ENCODE measurements around the gene SLC7A6.

The SLC7A6 gene

GRCh38 chr16:68237243-68238028, 26.9 kb upstream of the SLC7A6 start:
- H3K9ac ChIP-seq (ENCODE audit: insufficient read length), result peak overlapping the region; percentile 63
- DNase-seq (ENCODE audit: low read depth, low spot score), result peak; percentile 50
- no peaks in the 10 kb centered on the region for H3K9me3 ChIP-seq (ENCODE audit: low read depth, low read length)
- no peaks in the 10 kb centered on the region for H3K36me3 ChIP-seq (ENCODE audit: insufficient read depth, low read length)
- peak overlapping the region; percentile 74 for H3K4me3 ChIP-seq
- peak overlapping the region; percentile 83 for H3K27ac ChIP-seq
- peak; percentile 91 for TF ChIP-seq POLR2AphosphoS5 (IDR thresholded peaks at IDR 0.05; ENCODE audit: borderline replicate concordance, low read depth, low read length)
- TF ChIP-seq FOXP2 (optimal IDR thresholded peaks at IDR 0.05; ENCODE audit: control extremely low read depth, extremely low read length, insufficient read depth), result no peak
- no peak for TF ChIP-seq EZH2 (IDR thresholded peaks at IDR 0.05)

- Histone ChIP-seq H3K9ac (ENCODE audit: insufficient read length) (peak overlapping the region; percentile 55), H3K27ac (peak overlapping the region; percentile 77), H3K9me3 (ENCODE audit: low read depth, low read length) (no peaks in the 10 kb centered on the region), H3K4me3 (peak overlapping the region; percentile 74), H3K36me3 (ENCODE audit: insufficient read depth, low read length) (no peaks in the 10 kb centered on the region)
- TF ChIP-seq FOXP2 (optimal IDR thresholded peaks at IDR 0.05; ENCODE audit: control extremely low read depth, extremely low read length, insufficient read depth) (no peak), POLR2AphosphoS5 (IDR thresholded peaks at IDR 0.05; ENCODE audit: borderline replicate concordance, low read depth, low read length) (no peak), EZH2 (IDR thresholded peaks at IDR 0.05) (no peak)
- DNase-seq (ENCODE audit: low read depth, low spot score), result no peak
Observed at GRCh38 chr16:68238029-68238345, 26.3 kb upstream of the SLC7A6 start.

- no peak for TF ChIP-seq EZH2 (IDR thresholded peaks at IDR 0.05)
- no peak for TF ChIP-seq FOXP2 (optimal IDR thresholded peaks at IDR 0.05; ENCODE audit: control extremely low read depth, extremely low read length, insufficient read depth)
- TF ChIP-seq POLR2AphosphoS5 (IDR thresholded peaks at IDR 0.05; ENCODE audit: borderline replicate concordance, low read depth, low read length), result no peak
- Histone ChIP-seq H3K4me3 (no peak overlapping the region), H3K27ac (no peak overlapping the region), H3K36me3 (ENCODE audit: insufficient read depth, low read length) (no peaks in the 10 kb centered on the region), H3K9me3 (ENCODE audit: low read depth, low read length) (no peaks in the 10 kb centered on the region), H3K9ac (ENCODE audit: insufficient read length) (no peak overlapping the region)
- DNase-seq (ENCODE audit: low read depth, low spot score), result no peak
Observed at GRCh38 chr16:68242085-68242484, 22.2 kb upstream of the SLC7A6 start.

GRCh38 chr16:68242926-68243858, 21.1 kb upstream of the SLC7A6 start:
- Histone ChIP-seq H3K4me3 (no peak overlapping the region), H3K9me3 (ENCODE audit: low read depth, low read length) (no peaks in the 10 kb centered on the region), H3K9ac (ENCODE audit: insufficient read length) (no peak overlapping the region), H3K36me3 (ENCODE audit: insufficient read depth, low read length) (no peaks in the 10 kb centered on the region), H3K27ac (no peak overlapping the region)
- DNase-seq (ENCODE audit: low read depth, low spot score), result no peak
- TF ChIP-seq POLR2AphosphoS5 (IDR thresholded peaks at IDR 0.05; ENCODE audit: borderline replicate concordance, low read depth, low read length), result no peak
- TF ChIP-seq FOXP2 (optimal IDR thresholded peaks at IDR 0.05; ENCODE audit: control extremely low read depth, extremely low read length, insufficient read depth), result no peak
- TF ChIP-seq EZH2 (IDR thresholded peaks at IDR 0.05), result no peak

- Histone ChIP-seq H3K9me3 (ENCODE audit: low read depth, low read length) (no peaks in the 10 kb centered on the region), H3K9ac (ENCODE audit: insufficient read length) (peak overlapping the region; percentile 64), H3K4me3 (peak overlapping the region; percentile 82), H3K36me3 (ENCODE audit: insufficient read depth, low read length) (no peaks in the 10 kb centered on the region), H3K27ac (no peak overlapping the region)
- DNase-seq (ENCODE audit: low read depth, low spot score), result no peak
- TF ChIP-seq FOXP2 (optimal IDR thresholded peaks at IDR 0.05; ENCODE audit: control extremely low read depth, extremely low read length, insufficient read depth) (no peak), EZH2 (IDR thresholded peaks at IDR 0.05) (no peak), POLR2AphosphoS5 (IDR thresholded peaks at IDR 0.05; ENCODE audit: borderline replicate concordance, low read depth, low read length) (no peak)
Observed at GRCh38 chr16:68244481-68244902, 19.8 kb upstream of the SLC7A6 start.

- TF ChIP-seq EZH2 (IDR thresholded peaks at IDR 0.05) (no peak), FOXP2 (optimal IDR thresholded peaks at IDR 0.05; ENCODE audit: control extremely low read depth, extremely low read length, insufficient read depth) (no peak), POLR2AphosphoS5 (IDR thresholded peaks at IDR 0.05; ENCODE audit: borderline replicate concordance, low read depth, low read length) (no peak; the same call in 1 of the 2 replicates)
- H3K36me3 ChIP-seq (ENCODE audit: insufficient read depth, low read length), result no peaks in the 10 kb centered on the region
- H3K9me3 ChIP-seq (ENCODE audit: low read depth, low read length), result no peaks in the 10 kb centered on the region
- H3K9ac ChIP-seq (ENCODE audit: insufficient read length), result peak within 1 kb of the TSS; percentile 64
- H3K27ac ChIP-seq, result no peak within 1 kb of the TSS
- H3K4me3 ChIP-seq, result peak within 1 kb of the TSS; percentile 82
- DNase-seq (ENCODE audit: low read depth, low spot score), result peak; percentile 8
Observed at GRCh38 chr16:68244903-68245853, 19.1 kb upstream of the SLC7A6 start, which contains the start of gene PLA2G15. PLA2G15 (plus strand) TSS chr16:68245373; CDS start chr16:68245427, 54 bp downstream.

GRCh38 chr16:68246121-68246520, 18.2 kb upstream of the SLC7A6 start:
- Histone ChIP-seq H3K36me3 (ENCODE audit: insufficient read depth, low read length) (no peaks in the 10 kb centered on the region), H3K9ac (ENCODE audit: insufficient read length) (no peak overlapping the region), H3K9me3 (ENCODE audit: low read depth, low read length) (no peaks in the 10 kb centered on the region), H3K27ac (no peak overlapping the region), H3K4me3 (no peak overlapping the region)
- DNase-seq (ENCODE audit: low read depth, low spot score), result no peak
- TF ChIP-seq POLR2AphosphoS5 (IDR thresholded peaks at IDR 0.05; ENCODE audit: borderline replicate concordance, low read depth, low read length) (no peak), EZH2 (IDR thresholded peaks at IDR 0.05) (no peak), FOXP2 (optimal IDR thresholded peaks at IDR 0.05; ENCODE audit: control extremely low read depth, extremely low read length, insufficient read depth) (no peak)
